ENCODE data around the gene ACAA1. TPM values are rescaled to one million over a fixed set of nuclear protein-coding genes. Genes with fewer than 3 reads are reported as not detected.

The ACAA1 gene
- total and polyA plus RNA-seq, 2 experiments from 2014 or later: 141 to 250 TPM

GRCh38 chr3:38098376-38098723 lies 38.6 kb downstream of the ACAA1 start:
- H3K9me2 ChIP-seq (replicated peaks; ENCODE audit: insufficient read depth): no peaks in the 10 kb centered on the region
- H3K36me3 ChIP-seq (replicated peaks; ENCODE audit: insufficient read depth, low read depth): no peaks in the 10 kb centered on the region
- TF ChIP-seq EZH2 (IDR thresholded peaks at IDR 0.05; ENCODE audit: borderline replicate concordance) (no peak), EZH2phosphoT487 (IDR thresholded peaks at IDR 0.05; ENCODE audit: low read depth, severe bottlenecking, unreplicated experiment) (no peak), CTCF (IDR thresholded peaks at IDR 0.05; ENCODE audit: poor library complexity) (no peak)
- 95% methylated on average over 9 of the region's 9 CpGs for WGBS (ENCODE audit: low lambda C conversion rate, missing lambda C conversion rate)
- DNase-seq (ENCODE audit: low spot score): no peak
- H3K9me3 ChIP-seq (ENCODE audit: low read depth): no peaks in the 10 kb centered on the region
- H3K27me3 ChIP-seq: no peaks in the 10 kb centered on the region
- no peak overlapping the region for H3K4me3 ChIP-seq
- no peak overlapping the region for H3K27ac ChIP-seq
- H3K79me2 ChIP-seq: no peaks in the 10 kb centered on the region
- H3K4me1 ChIP-seq (ENCODE audit: insufficient read depth): no peaks in the 10 kb centered on the region
- no peak overlapping the region for H2AFZ ChIP-seq
- H3K4me2 ChIP-seq: no peak overlapping the region
- no peaks in the 10 kb centered on the region for H4K20me1 ChIP-seq (ENCODE audit: insufficient read depth, poor library complexity, severe bottlenecking)

GRCh38 chr3:38097446-38098375 lies 39.2 kb downstream of the ACAA1 start:
- no peak for DNase-seq (ENCODE audit: low spot score)
- H3K9me3 ChIP-seq (ENCODE audit: low read depth): no peaks in the 10 kb centered on the region
- no peaks in the 10 kb centered on the region for H3K4me1 ChIP-seq (ENCODE audit: insufficient read depth)
- no peak overlapping the region for H2AFZ ChIP-seq
- no peak overlapping the region for H3K4me2 ChIP-seq
- no peaks in the 10 kb centered on the region for H4K20me1 ChIP-seq (ENCODE audit: insufficient read depth, poor library complexity, severe bottlenecking)
- no peak overlapping the region for H3K4me3 ChIP-seq
- H3K9me2 ChIP-seq (replicated peaks; ENCODE audit: insufficient read depth): no peaks in the 10 kb centered on the region
- H3K27ac ChIP-seq: no peak overlapping the region
- no peaks in the 10 kb centered on the region for H3K79me2 ChIP-seq
- 81% methylated on average over 19 of the region's 19 CpGs for WGBS (ENCODE audit: low lambda C conversion rate, missing lambda C conversion rate)
- no peaks in the 10 kb centered on the region for H3K27me3 ChIP-seq
- no peaks in the 10 kb centered on the region for H3K36me3 ChIP-seq (replicated peaks; ENCODE audit: insufficient read depth, low read depth)
- TF ChIP-seq EZH2 (IDR thresholded peaks at IDR 0.05; ENCODE audit: borderline replicate concordance) (no peak), EZH2phosphoT487 (IDR thresholded peaks at IDR 0.05; ENCODE audit: low read depth, severe bottlenecking, unreplicated experiment) (no peak), CTCF (IDR thresholded peaks at IDR 0.05; ENCODE audit: poor library complexity) (no peak)

GRCh38 chr3:38095669-38096483 lies 41.1 kb downstream of the ACAA1 start:
- Histone ChIP-seq H3K9me2 (replicated peaks; ENCODE audit: insufficient read depth) (no peaks in the 10 kb centered on the region), H2AFZ (no peak overlapping the region), H3K27ac (no peak overlapping the region), H3K4me2 (no peak overlapping the region), H3K27me3 (peaks cover 4% of the 10 kb centered on the region), H3K36me3 (replicated peaks; ENCODE audit: insufficient read depth, low read depth) (no peaks in the 10 kb centered on the region), H3K4me1 (ENCODE audit: insufficient read depth) (no peaks in the 10 kb centered on the region), H3K79me2 (no peaks in the 10 kb centered on the region), H3K9me3 (ENCODE audit: low read depth) (no peaks in the 10 kb centered on the region), H3K4me3 (no peak overlapping the region), H4K20me1 (ENCODE audit: insufficient read depth, poor library complexity, severe bottlenecking) (no peaks in the 10 kb centered on the region)
- 80% methylated on average over 6 of the region's 6 CpGs for WGBS (ENCODE audit: low lambda C conversion rate, missing lambda C conversion rate)
- peak; percentile 1 for DNase-seq (ENCODE audit: low spot score)
- TF ChIP-seq CTCF (IDR thresholded peaks at IDR 0.05; ENCODE audit: poor library complexity): no peak
- no peak for TF ChIP-seq EZH2phosphoT487 (IDR thresholded peaks at IDR 0.05; ENCODE audit: low read depth, severe bottlenecking, unreplicated experiment)
- TF ChIP-seq EZH2 (IDR thresholded peaks at IDR 0.05; ENCODE audit: borderline replicate concordance): no peak
